HG03280 (cell line): Measurements from ENCODE around the gene PARD3B.

ENCODE experiments used
- ATAC-seq: cut with Tn5 transposase; IDR thresholded peaks from one replicate; pipeline ENCODE4 v1.9.1; 2021; ENCODE audit warnings: mild to moderate bottlenecking, moderate library complexity; ENCODE audit not compliant: unreplicated experiment

The PARD3B gene

DNA sequence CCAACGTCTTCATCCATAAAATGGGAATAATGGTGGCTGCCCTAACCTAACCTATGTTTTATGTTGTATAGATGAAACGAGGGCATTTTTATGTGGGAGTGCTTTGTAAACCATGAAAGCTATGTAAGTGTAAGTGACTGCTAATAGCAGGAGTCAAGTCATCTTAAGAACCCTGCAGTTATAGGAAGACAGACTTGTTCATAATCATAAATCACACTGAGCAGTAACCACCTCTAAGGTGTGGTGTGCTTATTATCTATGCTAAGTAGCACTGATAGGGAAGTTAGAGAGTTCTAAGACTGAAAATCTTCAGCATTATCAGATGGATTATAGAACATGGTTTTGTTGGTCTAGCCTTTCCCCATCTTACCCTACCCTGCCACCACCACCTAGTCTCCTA is 1112.8 kb downstream of the PARD3B start:
- no peak for ATAC-seq

DNA sequence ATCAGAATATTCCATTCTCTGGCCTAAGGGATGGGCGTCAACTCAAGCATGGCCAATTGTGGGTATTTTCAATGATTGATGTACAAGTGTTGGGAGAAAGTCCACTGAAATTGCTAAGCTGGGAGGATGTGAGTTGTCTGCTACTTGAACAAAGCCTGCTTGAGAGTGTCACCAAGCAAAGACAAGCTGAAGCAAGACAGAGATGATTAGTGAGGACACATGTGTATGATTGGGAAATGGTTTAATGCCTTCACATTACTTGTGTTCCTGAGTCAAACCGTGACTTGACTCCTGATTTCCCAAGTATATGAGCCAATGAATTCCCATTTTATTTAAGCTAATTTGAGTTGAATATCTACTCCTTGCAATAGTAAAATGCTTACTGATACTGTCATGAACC is 1113.3 kb downstream of the PARD3B start:
- no peak for ATAC-seq

DNA sequence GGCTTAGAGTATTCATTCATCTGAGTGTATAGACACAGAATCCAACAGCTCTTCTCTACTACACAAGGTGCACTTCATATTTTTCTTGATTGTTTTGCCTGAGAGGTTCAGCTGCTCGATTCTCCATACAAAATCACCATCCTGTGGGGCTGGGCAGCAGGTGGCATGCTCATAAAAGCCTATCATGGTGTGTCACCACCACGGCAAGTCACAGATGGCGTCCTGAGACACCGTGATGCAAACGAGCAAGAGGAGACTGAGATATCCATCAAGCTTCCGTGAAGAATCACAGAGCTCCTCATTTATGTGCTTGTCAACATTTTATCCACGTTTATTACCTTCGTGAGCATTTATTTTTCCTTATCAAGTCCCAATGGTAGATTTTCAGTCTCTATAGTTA is 1114.6 kb downstream of the PARD3B start:
- no peak for ATAC-seq

DNA sequence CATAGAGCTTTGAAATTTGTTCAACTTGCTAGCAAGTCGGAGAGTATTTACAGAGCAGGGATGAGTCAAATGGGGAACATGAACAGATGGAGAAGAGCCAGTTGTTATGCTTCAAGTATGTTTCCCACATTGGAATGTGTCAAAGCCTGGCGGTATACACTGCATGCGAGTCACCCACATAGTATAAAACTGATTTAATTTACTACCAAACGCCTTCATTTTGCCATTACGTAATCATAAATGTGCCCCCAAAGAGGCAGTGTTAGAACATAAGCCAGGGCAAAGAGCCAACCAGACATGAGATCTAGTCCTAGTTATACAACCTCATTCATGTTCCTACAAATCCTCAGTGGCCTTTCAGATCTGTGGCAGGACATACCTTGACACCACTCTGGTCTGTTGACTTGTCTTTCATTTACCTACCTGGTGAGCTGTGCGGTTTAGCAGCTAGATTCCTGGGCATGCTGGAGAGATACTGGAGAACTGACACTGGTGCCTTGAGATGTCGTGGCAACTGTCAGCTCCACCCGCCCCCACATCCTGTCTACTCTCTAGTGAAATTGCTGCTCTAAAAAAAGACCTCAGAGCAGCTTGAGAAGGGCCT is 1115.3 kb downstream of the PARD3B start:
- ATAC-seq: no peak

DNA sequence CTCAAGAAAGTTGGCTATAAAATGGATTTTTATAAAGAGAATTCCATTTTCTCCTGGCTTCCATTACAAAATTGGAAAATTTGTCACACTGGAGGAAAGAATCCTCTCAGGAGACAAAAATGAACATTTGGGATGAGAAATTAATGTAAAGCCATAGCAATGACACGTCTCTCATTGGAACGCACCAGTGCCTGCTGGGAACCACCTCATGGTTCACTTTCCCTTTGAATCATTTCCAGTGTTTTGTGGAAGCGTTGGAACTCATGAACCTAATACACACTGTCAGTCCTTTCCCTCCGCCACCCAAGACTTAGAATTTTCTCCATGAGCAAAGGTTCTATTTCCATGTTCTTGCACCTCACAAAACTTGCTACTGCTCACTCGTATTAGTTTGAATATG is 1116.0 kb downstream of the PARD3B start:
- no peak for ATAC-seq

DNA sequence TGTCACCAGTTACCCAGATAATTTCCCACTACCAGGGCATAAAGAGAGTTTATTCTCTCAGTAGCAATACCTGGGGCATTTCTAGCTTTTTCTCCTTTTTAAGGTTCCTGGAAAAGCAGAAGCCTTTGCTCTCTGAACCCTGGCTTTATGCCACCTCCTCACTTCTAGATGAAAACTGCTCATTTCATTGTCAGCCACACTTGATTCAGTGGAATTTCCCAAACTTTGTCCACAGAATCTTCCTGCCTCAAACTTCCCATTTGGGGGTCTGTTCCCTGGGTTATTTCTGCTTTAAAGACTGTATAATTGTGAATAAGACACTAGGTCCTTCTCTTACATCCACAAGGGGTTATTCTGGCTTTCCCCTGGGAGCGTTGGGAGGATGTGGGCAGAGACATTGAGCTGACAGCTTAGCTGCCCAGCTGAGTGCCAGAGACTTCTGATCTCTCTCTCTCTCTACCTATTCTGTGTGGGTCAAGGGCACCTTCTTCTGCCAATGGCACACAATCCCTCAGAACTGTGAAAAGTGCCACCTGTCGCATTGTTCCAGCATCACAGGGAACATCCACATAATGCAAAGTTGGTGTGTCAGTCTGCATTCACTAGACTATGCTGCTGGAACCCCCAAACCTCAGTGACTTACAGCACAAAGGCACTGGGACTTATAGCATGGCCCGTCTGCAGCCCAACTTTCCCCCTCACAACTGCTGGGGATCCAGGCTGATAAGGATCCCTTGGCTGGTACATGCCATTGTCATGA is 1117.1 kb downstream of the PARD3B start:
- no peak for ATAC-seq

DNA sequence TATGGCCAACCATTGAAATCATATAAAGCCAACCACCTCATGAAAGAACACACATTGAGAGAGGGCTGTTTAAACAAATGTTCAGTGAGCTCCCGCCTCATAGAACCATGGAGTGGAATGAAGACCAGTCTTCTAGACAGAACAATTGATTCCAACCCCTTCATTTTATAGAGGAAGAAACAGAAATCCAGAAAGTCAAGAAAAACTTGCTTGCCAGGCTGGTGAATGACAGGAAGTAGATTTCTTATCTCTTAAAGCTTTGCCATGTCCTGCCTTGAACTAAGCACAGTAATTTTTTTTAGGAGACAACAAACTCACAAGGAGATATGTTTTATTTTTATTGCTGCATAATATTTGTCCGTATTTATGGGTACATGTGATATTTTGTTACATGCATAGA is 1120.5 kb downstream of the PARD3B start:
- no peak for ATAC-seq
